IMR-90 (cell line): Measurements from ENCODE around the gene XRCC3. TPM values are rescaled to one million over a fixed set of nuclear protein-coding genes. Genes with fewer than 3 reads are reported as not detected.

Experiments
- ATAC-seq: fragments of 200-7000 bp; cut with Tn5 transposase; 2 replicates; pipeline ENCODE4 v1.9.1; 2020; ENCODE audit warnings: low read depth, mild to moderate bottlenecking, moderate library complexity
- BruUV-seq: library from RNA; stranded (reverse); fragments of 400-500 nt; replicated peaks from 2 replicates; lab custom pipeline; 2021; lab: Mats Ljungman, UMichigan
- CTCF ChIA-PET: fragments of 300-600 bp; formaldehyde crosslinking; extraction: SDS; loops from one replicate; lab custom pipeline; 2021; ENCODE audit warnings: antibody characterized with exemption; lab: Yijun Ruan, JAX
- POLR2A ChIA-PET: fragments of 300-600 bp; sonication (Branson Sonifier 250); formaldehyde crosslinking; loops from one replicate; lab custom pipeline; 2022; ENCODE audit warnings: antibody characterized with exemption; ENCODE audit not compliant: unreplicated experiment; lab: Charles Lee
- DNase-seq: peaks from one replicate; pipeline ENCODE4 v3.0.0; 2013
- H2AFZ ChIP-seq: replicated peaks from 2 replicates; pipeline ENCODE3; 2013; ENCODE audit warnings: low read length, mild to moderate bottlenecking; ENCODE audit not compliant: poor library complexity
- H2AK5ac ChIP-seq: 2 replicates; pipeline ENCODE4 v1.6.1; 2013; ENCODE audit warnings: low read depth, low read length, inconsistent platforms
- H2AK9ac ChIP-seq: replicated peaks from 2 replicates; pipeline ENCODE3; 2013; ENCODE audit warnings: mild to moderate bottlenecking, low read depth, low read length, moderate library complexity; ENCODE audit not compliant: poor library complexity
- H2BK120ac ChIP-seq: 2 replicates; pipeline ENCODE4 v1.6.1; 2013; ENCODE audit warnings: low read depth, low read length, inconsistent platforms
- H2BK15ac ChIP-seq: 3 replicates; pipeline ENCODE4 v1.6.1; 2013; ENCODE audit warnings: low read depth, low read length, inconsistent platforms
- H2BK20ac ChIP-seq: 2 replicates; pipeline ENCODE4 v1.6.1; 2013; ENCODE audit warnings: low read depth, mild to moderate bottlenecking, inconsistent platforms, low read length, moderate library complexity
- H2BK5ac ChIP-seq: 2 replicates; pipeline ENCODE4 v1.6.1; 2013; ENCODE audit warnings: mild to moderate bottlenecking, low read depth, low read length, inconsistent platforms; ENCODE audit not compliant: poor library complexity, severe bottlenecking
- H3K14ac ChIP-seq: replicated peaks from 2 replicates; pipeline ENCODE4 v1.6.1; 2013; ENCODE audit warnings: low read depth, low read length, inconsistent platforms
- H3K18ac ChIP-seq: 2 replicates; pipeline ENCODE4 v1.6.1; 2013; ENCODE audit warnings: low read depth, low read length, control low read depth
- H3K23ac ChIP-seq: 2 replicates; pipeline ENCODE4 v1.6.1; 2013; ENCODE audit warnings: low read depth, low read length, inconsistent platforms
- H3K27ac ChIP-seq: 2 replicates; pipeline ENCODE4 v1.5.1; 2013; ENCODE audit warnings: mild to moderate bottlenecking, control low read depth, low read length; ENCODE audit not compliant: insufficient read depth
- H3K27me3 ChIP-seq: 2 replicates; pipeline ENCODE4 v1.6.1; 2013; ENCODE audit warnings: low read length; ENCODE audit not compliant: control insufficient read depth, insufficient read depth
- H3K36me3 ChIP-seq: 2 replicates; pipeline ENCODE4 v1.6.1; 2013; ENCODE audit warnings: low read length, mixed read lengths; ENCODE audit not compliant: control insufficient read depth, insufficient read depth
- H3K4ac ChIP-seq: 2 replicates; pipeline ENCODE4 v1.6.1; 2013; ENCODE audit warnings: low read depth, low read length, inconsistent platforms
- H3K4me1 ChIP-seq: 2 replicates; pipeline ENCODE4 v1.6.1; 2013; ENCODE audit warnings: low read length, mixed read lengths; ENCODE audit not compliant: control insufficient read depth, insufficient read depth
- H3K4me2 ChIP-seq: 2 replicates; pipeline ENCODE4 v1.6.1; 2013; ENCODE audit warnings: low read depth, mild to moderate bottlenecking, control low read depth, low read length, moderate library complexity
- H3K4me3 ChIP-seq: 2 replicates; pipeline ENCODE4 v1.5.1; 2013; ENCODE audit warnings: low read depth, mild to moderate bottlenecking, control low read depth, low read length, moderate library complexity; ENCODE audit not compliant: insufficient read depth
- H3K56ac ChIP-seq: 2 replicates; pipeline ENCODE4 v1.6.1; 2013; ENCODE audit warnings: low read length, inconsistent platforms; ENCODE audit not compliant: insufficient read depth; ENCODE audit errors: extremely low read depth
- H3K79me1 ChIP-seq, 2 experiments: 2 replicates each; pipeline ENCODE4 v1.6.1; 2013; ENCODE audit warnings: low read length in 2 of 2, inconsistent platforms in 1 of 2, low read depth in 1 of 2
- H3K9ac ChIP-seq: 2 replicates; pipeline ENCODE4 v1.6.1; 2013; ENCODE audit warnings: low read depth, low read length, control low read depth
- H3K9me1 ChIP-seq: 2 replicates; pipeline ENCODE4 v1.6.1; 2013; ENCODE audit warnings: low read length, inconsistent platforms; ENCODE audit not compliant: insufficient read depth
- H3K9me3 ChIP-seq: 2 replicates; pipeline ENCODE4 v1.6.1; 2013; ENCODE audit warnings: low read length; ENCODE audit not compliant: control insufficient read depth, insufficient read depth
- H4K20me1 ChIP-seq: 2 replicates; pipeline ENCODE4 v1.6.1; 2013; ENCODE audit warnings: low read length, inconsistent platforms; ENCODE audit not compliant: insufficient read depth
- H4K5ac ChIP-seq: 2 replicates; pipeline ENCODE4 v1.6.1; 2013; ENCODE audit warnings: mild to moderate bottlenecking, low read depth, low read length, control low read depth
- H4K8ac ChIP-seq, 2 experiments: 2 replicates each; pipeline ENCODE4 v1.6.1; 2013; ENCODE audit warnings: low read depth in 2 of 2, low read length in 2 of 2, control low read depth in 1 of 2, inconsistent platforms in 1 of 2
- H4K91ac ChIP-seq: 2 replicates; pipeline ENCODE4 v1.6.1; 2013; ENCODE audit warnings: low read depth, low read length, inconsistent platforms; ENCODE audit not compliant: insufficient read depth
- BHLHE40 ChIP-seq: fragments of 150-350 bp; IDR thresholded peaks from 2 replicates; pipeline ENCODE4 v1.6.1; 2016; ENCODE audit warnings: mild to moderate bottlenecking, low read depth, low read length
- CHD1 ChIP-seq: IDR thresholded peaks from 2 replicates; pipeline ENCODE4 v1.6.1; 2012; ENCODE audit warnings: low read depth, low read length, improper control_type of control experiment
- FOS ChIP-seq: fragments of 150-350 bp; IDR thresholded peaks from 2 replicates; pipeline ENCODE4 v1.6.1; 2016; ENCODE audit warnings: low read depth, low read length
- MAFK ChIP-seq: IDR thresholded peaks from 2 replicates; pipeline ENCODE4 v1.6.1; 2012; ENCODE audit warnings: low read depth, low read length, improper control_type of control experiment
- MAZ ChIP-seq: IDR thresholded peaks from 2 replicates; pipeline ENCODE4 v1.6.1; 2012; ENCODE audit warnings: low read depth, mild to moderate bottlenecking, low read length, improper control_type of control experiment, moderate library complexity, borderline replicate concordance
- MXI1 ChIP-seq: IDR thresholded peaks from 2 replicates; pipeline ENCODE4 v1.6.1; 2012; ENCODE audit warnings: low read depth, mild to moderate bottlenecking, low read length, moderate library complexity, borderline replicate concordance
- NFE2L2 ChIP-seq: fragments of 150-350 bp; IDR thresholded peaks from 2 replicates; pipeline ENCODE4 v1.6.1; 2016; ENCODE audit warnings: low read depth, mild to moderate bottlenecking, low read length
- POLR2A ChIP-seq: IDR thresholded peaks from 2 replicates; pipeline ENCODE4 v1.6.1; 2012; ENCODE audit warnings: mild to moderate bottlenecking, low read depth, low read length
- RAD21 ChIP-seq: IDR thresholded peaks from 2 replicates; pipeline ENCODE4 v1.6.1; 2012; ENCODE audit warnings: low read length, improper control_type of control experiment
- RCOR1 ChIP-seq: IDR thresholded peaks from 2 replicates; pipeline ENCODE4 v1.6.1; 2012; ENCODE audit warnings: mild to moderate bottlenecking, low read length, improper control_type of control experiment; ENCODE audit not compliant: insufficient replicate concordance
- RFX5 ChIP-seq: IDR thresholded peaks from 2 replicates; pipeline ENCODE4 v1.8.0; 2012; ENCODE audit warnings: low read depth, mild to moderate bottlenecking, low read length, moderate library complexity
- SMC3 ChIP-seq: fragments of 150-350 bp; IDR thresholded peaks from 2 replicates; pipeline ENCODE4 v1.6.1; 2016; ENCODE audit warnings: low read depth, mild to moderate bottlenecking, antibody characterized with exemption, low read length, moderate library complexity
- WGBS, 2 experiments: methylation state at CpG; one replicate each; pipeline versions ENCODE4 v1.1.5 to v1.1.7; 2013; ENCODE audit warnings: missing lambda C conversion rate in 2 of 2; ENCODE audit not compliant: insufficient read length in 1 of 2; ENCODE audit errors: extremely low coverage in 2 of 2; 5-methylcytosine and 5-hydroxymethylcytosine counted together
- dilution Hi-C: fragments of 300-500 bp; cut with HindIII; formaldehyde crosslinking; loops from one replicate; pipeline ENCODE4 v1.14.3; 2018; ENCODE audit warnings: low sequenced_read_pairs; ENCODE audit not compliant: unreplicated experiment
- in situ Hi-C: fragments of 300-500 bp; cut with MboI; formaldehyde crosslinking; loops from 3 replicates; pipeline ENCODE4 v1.14.3; 2019; ENCODE audit warnings: low sequenced_read_pairs, inconsistent platforms, mixed read lengths
- intact Hi-C: fragments of 100-400 bp; cut with micrococcal nuclease; formaldehyde crosslinking; loops from 2 replicates; pipeline ENCODE4 v1.10.0; 2022
- polyA plus RNA-seq, 3 experiments: library from polyadenylated mRNA; depleted of rRNA; stranded (reverse); fragments of >200 nt; gene quantifications; 2 replicates each; pipeline ENCODE4 v1.2.3, GENCODE V29; 2012; ENCODE audit warnings: low replicate concordance in 1 of 3
- total RNA-seq: library from RNA; depleted of rRNA; stranded (reverse); fragments of >200 nt; gene quantifications from 2 replicates; pipeline ENCODE4 v1.2.3, GENCODE V29; 2012
- TF ChIP-seq, protein P1 (sequence below): fragments of 150-350 bp; IDR thresholded peaks from 2 replicates; pipeline ENCODE4 v1.6.1; 2016; ENCODE audit warnings: low read depth, mild to moderate bottlenecking, low read length, moderate library complexity, borderline replicate concordance
- TF ChIP-seq, protein P2 (sequence below): conservative IDR thresholded peaks from 2 replicates; pipeline ENCODE4 v1.5.1; 2012; ENCODE audit warnings: mild to moderate bottlenecking, low read depth, low read length, improper control_type of control experiment

The XRCC3 gene
- total and polyA plus RNA-seq, 2 of the 4 experiments (the other 2 are of a cell fraction): 8.1 to 9.5 TPM

DNA sequence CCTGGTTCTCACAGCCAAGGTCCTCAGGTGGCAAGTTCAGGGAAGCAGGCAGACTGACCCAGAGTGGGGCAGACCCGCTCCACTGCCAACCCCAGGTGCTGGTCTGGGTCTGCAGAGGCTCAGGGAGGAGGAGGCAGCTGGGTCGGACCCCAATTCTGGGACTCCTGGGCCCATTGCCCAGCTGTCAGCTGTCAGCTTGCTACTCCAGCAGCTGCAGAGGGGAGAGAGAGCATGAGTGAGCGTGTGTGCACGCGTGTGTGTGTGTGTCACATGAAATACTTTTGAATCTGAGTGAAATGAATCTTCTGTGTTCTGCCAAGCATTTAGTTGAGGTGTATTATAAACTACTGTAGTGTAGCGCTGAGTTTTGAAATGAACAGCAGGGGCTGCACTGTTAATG lies 30.8 kb downstream of the XRCC3 start (continued):
- TF ChIP-seq, protein P1, sequence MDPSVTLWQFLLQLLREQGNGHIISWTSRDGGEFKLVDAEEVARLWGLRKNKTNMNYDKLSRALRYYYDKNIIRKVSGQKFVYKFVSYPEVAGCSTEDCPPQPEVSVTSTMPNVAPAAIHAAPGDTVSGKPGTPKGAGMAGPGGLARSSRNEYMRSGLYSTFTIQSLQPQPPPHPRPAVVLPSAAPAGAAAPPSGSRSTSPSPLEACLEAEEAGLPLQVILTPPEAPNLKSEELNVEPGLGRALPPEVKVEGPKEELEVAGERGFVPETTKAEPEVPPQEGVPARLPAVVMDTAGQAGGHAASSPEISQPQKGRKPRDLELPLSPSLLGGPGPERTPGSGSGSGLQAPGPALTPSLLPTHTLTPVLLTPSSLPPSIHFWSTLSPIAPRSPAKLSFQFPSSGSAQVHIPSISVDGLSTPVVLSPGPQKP: no peak

- Histone ChIP-seq H3K18ac (no peak overlapping the region), H2BK20ac (no peak overlapping the region), H3K4me2 (no peak overlapping the region), H3K4me1 (peaks cover 9% of the 10 kb centered on the region), H3K9me1 (peaks cover 10% of the 10 kb centered on the region; the same call in 1 of the 2 replicates), H3K56ac (no peak overlapping the region), H2BK5ac (no peak overlapping the region), H4K20me1 (peaks cover 37% of the 10 kb centered on the region), H4K8ac (no peak overlapping the region), H2BK120ac (no peak overlapping the region), H3K9ac (no peak overlapping the region), H2AK5ac (no peak overlapping the region), H3K4me3 (no peak overlapping the region), H3K79me1 (peaks cover 32 to 70% of the 10 kb centered on the region in 2 experiments), H3K9me3 (no peaks in the 10 kb centered on the region), H3K14ac (no peak overlapping the region), H2AFZ (no peak overlapping the region), H3K36me3 (peaks cover 63% of the 10 kb centered on the region), H3K4ac (no peak overlapping the region), H3K23ac (no peak overlapping the region), H3K27ac (no peak overlapping the region), H4K91ac (no peak overlapping the region), H4K5ac (no peak overlapping the region), H2AK9ac (no peak overlapping the region), H2BK15ac (no peak overlapping the region), H3K27me3 (no peaks in the 10 kb centered on the region)
- no peak for ATAC-seq
- ChIA-PET CTCF (interaction anchor here (0.5 kb wide), 1 partner anchor 64 kb away, joined by 3 read pairs; no protein-coding TSS in a partner anchor), POLR2A (no interaction called here)
- WGBS, 2 experiments: 84% methylated on average over 13 of the region's 15 CpGs; no CpG with 5 or more reads in 1 of the 2 experiments
- in situ Hi-C loops (loop anchor here (10.0 kb wide), 1 partner anchor 108 kb away; no protein-coding TSS in a partner anchor), intact Hi-C loops (no loop called here), dilution Hi-C loops (no loop called here)
- DNase-seq: no peak
- no peak for TF ChIP-seq POLR2A
- no peak for TF ChIP-seq MAZ
- TF ChIP-seq, protein P2, sequence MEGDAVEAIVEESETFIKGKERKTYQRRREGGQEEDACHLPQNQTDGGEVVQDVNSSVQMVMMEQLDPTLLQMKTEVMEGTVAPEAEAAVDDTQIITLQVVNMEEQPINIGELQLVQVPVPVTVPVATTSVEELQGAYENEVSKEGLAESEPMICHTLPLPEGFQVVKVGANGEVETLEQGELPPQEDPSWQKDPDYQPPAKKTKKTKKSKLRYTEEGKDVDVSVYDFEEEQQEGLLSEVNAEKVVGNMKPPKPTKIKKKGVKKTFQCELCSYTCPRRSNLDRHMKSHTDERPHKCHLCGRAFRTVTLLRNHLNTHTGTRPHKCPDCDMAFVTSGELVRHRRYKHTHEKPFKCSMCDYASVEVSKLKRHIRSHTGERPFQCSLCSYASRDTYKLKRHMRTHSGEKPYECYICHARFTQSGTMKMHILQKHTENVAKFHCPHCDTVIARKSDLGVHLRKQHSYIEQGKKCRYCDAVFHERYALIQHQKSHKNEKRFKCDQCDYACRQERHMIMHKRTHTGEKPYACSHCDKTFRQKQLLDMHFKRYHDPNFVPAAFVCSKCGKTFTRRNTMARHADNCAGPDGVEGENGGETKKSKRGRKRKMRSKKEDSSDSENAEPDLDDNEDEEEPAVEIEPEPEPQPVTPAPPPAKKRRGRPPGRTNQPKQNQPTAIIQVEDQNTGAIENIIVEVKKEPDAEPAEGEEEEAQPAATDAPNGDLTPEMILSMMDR: no peak
- no peak for TF ChIP-seq CHD1
- TF ChIP-seq MXI1: no peak
- TF ChIP-seq RCOR1: no peak
- no peak for TF ChIP-seq FOS
- TF ChIP-seq SMC3: no peak
- TF ChIP-seq BHLHE40: no peak
- TF ChIP-seq RFX5: no peak
- no peak for TF ChIP-seq RAD21
- TF ChIP-seq MAFK: no peak
- TF ChIP-seq NFE2L2: no peak
- BruUV-seq: no TSS peak
Measured at GRCh38 chr14:103683139-103683538, 32.1 kb downstream of the XRCC3 start.
